SKM-1 treated with dmso at 0.1 percent for 144 hours (cell line): ENCODE results near the gene MND1.
"Not testable (repeated sequence)": the region's sequence is repeated elsewhere in the genome, so short reads cannot be mapped to it uniquely, and the experiment has no call there.

Experiments used
- DNase-seq: peaks from one replicate; lab custom pipeline; 2025; ENCODE audit not compliant: unreplicated experiment; lab: John Stamatoyannopoulos, UW

Gene MND1

DNA sequence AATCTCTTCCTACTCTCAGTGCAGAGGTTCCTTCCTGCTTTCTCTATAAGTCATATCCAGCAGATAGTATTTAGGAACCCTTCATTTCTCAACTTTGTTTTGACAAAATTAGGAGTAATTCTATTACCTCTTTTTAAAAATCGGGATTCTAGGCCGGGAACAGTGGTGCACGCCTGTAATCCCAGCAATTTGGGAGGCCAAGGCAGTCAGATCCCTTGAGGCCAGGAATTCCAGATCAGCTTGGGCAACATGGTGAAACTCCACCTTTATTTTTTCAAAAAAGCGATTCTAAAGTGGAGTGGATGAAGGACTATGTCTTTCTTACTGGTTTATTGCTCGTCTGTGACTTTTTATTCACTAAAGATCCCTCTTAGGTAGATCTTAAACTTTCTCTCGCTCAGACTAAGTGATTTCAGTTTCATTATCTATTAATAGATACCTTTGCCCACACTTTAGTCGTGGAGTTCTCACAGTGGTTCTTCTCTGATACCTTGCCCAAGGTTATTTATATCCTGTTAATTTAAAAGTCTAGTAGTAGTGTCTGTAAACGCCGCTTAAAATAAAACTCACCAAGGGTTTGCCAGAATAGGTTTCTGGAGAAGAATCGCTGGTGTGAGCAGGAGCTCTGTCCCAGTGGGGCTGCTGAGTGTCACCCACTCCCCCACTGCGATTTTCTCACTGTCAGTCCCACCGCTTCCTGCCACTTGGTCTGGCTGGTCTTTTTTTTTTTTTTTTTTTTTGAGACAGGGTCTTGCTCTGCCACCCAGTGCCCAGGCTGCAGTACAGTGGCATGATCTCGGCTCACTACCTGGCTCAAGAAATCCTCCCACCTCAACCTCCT lies 94.6 kb downstream of the MND1 start:
- no peak for DNase-seq

DNA sequence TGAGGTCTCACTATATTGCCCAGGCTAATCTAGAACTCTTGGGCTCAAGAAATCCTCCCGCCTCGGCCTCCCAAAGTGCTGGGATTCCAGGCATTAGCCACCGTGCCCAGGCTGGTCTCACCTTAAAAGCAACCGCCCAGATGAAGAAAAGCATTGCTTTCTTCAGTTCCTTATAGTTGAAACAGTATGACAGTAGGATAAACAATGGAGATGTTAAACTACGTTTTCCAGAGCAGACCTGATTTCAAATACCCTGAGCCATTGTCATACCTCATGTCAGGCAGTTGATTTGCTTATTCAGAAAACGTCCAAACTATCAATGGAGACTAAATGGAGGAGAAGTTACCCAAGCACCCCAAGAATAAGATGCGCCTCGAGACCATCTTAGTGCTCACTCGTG lies 95.3 kb downstream of the MND1 start:
- no peak for DNase-seq

DNA sequence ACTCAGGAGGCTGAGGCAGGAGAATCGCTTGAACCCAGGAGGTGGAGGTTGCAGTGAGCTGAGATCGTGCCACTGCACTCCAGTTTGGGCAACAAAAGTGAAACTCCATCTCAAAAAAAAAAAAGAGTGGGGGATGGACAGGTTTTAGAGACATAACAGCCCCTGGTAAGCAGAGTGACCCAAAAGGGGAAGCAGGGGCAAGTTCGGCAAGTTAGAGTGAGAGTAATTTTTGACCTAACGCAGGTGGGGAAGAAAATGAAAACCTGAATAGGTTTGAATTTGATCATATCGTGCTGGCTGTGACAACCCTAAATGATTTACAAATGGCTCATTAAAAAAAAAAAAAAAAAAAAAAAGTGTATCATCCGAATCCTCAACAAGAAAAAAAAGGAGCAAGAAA lies 96.0 kb downstream of the MND1 start:
- no peak for DNase-seq

DNA sequence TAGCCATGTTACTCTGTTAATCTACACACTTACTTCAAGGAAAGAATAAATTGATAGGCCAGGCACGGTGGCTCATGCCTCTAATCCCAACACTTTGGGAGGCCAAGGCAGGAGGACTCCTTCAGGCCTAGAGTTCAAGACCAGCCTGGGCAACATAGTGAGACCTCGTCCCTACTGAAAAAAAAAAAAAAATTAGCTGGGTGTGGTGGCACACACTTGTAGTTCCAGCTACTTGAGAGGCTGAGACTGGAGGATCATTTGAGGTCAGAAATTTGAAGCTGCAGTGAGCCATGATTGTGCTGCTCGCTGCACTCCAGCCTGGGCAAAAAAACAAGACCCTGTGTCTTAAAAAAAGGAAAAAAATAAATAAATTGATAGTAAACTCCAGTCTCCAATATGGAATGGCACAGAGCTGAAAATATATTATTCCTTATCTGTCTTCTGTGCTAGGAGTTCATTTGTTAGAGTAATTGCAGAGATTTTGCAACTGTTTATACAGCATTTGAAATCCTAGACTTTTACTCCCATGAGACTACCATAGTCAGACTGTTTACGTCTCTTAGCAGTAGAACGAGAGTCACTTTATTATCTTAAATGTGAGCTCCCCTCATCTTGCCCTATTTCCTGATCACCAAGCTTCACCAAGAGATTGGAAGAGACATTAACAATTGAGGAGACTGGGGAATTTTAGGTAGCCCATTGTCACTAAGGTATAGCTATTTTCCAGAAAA lies 102.9 kb downstream of the MND1 start:
- DNase-seq, result no peak

DNA sequence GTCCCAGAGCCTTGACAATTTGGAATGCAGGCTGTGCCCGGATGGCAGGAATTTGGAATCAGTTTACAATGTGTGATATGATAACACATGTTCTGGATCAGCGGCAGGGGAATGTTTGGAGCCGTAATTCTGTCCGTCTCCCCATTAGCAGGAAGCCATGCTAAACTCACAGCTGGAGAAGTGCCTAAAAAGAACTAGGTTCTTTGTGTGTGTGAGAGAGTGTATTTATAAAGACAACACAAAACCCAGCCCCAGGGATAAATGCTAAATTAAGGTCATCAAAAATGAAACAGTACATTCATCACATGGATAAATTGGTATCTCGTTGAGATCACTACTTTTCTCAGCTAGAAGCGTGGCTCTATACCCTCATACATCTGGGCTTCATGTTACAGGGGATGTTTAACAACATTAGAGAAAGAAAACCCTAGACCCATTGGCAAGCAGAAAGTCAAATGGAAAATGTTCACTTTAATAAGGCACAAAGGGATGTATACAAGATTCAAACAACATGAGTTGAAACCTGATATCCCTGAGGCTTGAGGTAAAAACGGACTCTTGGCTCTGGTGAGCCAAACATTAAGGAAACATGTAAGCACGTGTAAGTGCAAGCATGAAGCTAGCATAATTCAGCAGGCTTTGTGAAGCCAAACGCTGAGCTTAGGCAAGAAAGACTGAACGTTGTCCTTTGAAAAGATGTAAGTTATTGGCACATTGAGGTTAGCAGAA lies 103.7 kb downstream of the MND1 start:
- no peak for DNase-seq

DNA sequence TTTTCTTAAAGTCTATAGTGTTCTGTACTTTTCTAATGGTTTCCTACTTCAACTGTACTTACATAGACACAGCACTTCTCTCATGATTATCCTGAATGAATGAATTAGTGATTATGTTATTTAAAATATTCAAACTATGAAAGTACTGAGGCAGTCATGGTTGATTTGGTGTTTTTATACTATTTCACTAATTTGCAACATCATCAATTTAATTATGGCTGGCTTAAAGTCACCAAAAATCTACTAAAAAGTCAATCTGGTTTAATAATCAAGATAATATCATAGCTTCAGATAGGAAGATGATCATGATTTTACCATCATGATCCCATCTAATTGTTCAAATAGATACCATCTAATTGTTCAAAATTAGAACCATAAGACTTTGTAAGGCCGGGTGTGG lies 104.8 kb downstream of the MND1 start:
- DNase-seq, result no peak

DNA sequence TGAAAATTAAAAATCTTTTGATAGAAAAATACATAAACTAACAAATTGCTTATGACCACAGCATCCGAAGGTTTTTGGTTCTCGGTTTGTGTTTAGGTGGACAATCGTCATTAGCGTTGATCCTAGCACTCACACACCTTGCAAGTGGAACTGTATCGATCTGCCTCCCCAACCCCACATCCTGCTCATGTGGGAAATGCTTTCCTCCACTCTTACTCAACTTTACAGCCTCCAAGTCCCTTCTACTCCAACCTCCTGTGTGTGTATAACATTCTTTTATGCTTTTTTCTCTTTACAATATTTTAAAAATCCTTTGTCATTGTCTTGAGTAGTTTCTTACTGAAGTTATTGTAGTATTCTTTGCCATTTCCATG lies 106.0 kb downstream of the MND1 start:
- no peak for DNase-seq

DNA sequence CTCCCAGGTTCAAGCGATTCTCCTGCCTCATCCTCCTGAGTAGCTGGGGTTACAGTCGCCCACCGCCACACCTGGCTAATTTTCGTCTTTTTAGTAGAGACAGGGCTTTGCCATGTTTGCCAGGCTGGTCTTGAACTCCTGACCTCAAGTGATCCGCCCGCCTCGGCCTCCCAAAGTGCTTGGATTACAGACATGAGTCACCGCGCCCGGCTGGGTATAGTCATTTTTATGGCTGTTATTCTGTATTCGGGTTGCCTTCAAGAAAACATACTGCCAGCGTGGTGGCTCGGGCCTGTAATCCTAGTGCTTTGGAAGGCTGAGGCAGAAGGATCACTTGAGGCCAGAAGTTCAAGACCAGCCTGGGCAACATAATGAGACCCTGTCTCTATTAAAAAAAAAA lies 106.7 kb downstream of the MND1 start:
- not testable (repeated sequence) for DNase-seq

DNA sequence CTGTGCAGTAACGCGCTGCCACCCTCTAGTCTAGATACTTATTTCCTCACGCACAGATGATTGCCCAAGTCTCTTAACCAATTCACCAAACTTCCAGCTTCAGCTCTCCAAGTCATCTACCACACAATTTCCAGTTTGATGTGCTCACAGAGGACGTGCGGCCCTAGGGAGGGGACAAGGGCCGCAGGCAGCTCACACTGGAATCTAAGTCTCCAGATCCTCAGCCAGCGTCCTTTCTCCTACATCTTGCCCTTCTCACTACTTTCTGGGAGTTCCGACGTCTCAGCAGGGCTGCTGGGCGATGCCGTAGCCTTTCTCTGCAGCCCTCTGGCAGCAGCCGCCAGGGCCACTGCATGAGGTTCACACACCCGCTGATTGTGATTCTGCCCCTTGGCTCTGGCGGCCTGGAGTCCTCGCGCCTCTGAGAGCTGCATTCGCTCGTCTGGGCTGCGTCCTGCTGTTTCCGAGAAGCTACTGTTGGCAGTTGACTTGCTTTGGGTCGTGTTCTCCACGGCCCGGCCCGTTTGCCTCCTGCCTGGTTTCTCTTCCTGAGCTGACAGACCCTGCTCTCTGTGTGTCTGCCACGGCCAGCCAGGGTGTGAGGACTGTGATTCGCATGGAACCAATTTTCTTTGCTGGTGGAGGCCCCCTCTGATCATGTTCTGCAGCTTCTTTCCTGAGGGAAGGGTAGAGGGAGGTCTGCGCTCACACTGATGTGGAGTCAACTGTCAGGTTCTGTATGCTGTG lies 107.6 kb downstream of the MND1 start:
- peak; percentile 85 for DNase-seq

DNA sequence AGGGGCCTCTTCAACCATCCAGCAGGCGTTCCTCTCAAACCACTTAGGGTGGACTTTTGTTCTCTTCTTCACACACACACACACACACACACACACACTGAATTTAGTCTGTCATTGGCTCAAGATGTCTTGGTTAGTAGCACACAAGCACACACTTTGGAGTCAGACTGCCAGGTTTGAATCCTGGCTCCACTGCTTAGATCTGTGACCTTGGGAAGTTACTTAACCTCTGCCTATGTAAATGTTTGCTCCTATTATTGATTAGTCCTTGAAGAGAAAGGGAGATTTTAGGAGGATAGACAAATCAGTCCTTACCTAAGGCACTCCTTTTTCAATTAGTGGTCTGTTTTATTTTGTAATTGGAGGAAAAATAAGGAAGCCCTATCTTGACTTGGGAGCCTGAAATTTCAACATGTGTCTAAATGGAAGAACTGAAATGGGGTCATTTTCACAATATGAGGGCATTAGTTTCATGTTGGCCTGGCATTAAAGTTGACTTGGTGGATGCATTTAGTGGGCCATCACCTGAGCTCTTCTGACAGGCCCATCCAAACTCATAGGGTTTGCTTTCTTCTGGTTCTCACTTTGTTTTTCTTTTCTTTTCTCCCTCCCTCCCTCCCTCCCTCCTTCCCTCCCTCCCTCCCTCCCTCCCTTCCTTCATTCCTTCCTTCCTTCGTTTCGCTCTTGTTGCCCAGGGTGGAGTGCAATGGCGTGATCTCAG lies 108.3 kb downstream of the MND1 start:
- no peak for DNase-seq

DNA sequence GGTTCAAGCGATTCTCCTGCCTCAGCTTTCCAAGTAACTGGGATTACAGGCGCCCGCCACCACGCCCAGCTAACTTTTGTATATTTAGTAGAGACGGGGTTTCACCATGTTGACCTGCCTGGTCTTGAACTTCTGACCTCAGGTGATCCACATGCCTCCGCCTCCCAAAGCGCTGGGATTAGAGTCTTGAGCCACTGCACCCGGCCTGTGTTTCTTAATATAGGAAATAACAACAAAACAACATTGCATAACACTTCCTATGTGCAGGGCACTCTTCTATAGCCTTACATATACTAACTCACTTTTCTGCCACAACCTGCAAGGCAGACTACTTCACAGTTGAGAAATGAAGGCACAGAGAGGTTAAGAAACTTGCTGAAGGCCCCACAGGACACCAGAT lies 108.9 kb downstream of the MND1 start:
- peak; percentile 49 for DNase-seq

DNA sequence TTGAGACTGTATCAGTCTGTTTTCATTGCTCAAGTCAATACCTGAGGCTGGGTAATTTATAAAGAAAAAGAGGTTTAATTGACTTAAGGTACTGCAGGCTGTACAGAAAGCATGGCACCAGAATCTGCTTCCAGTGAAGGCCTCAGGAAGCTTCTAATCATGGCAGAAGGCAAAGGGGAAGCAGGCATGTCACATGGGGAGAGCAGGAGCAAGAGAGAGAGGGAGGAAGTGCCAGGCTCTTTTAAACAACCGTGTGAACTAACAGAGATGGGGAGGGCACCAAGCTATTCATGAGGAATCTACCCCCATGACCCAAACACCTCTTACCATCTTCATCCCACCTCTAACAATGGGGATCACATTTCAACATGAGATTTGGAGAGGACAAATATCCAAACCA lies 114.5 kb downstream of the MND1 start:
- no peak for DNase-seq

DNA sequence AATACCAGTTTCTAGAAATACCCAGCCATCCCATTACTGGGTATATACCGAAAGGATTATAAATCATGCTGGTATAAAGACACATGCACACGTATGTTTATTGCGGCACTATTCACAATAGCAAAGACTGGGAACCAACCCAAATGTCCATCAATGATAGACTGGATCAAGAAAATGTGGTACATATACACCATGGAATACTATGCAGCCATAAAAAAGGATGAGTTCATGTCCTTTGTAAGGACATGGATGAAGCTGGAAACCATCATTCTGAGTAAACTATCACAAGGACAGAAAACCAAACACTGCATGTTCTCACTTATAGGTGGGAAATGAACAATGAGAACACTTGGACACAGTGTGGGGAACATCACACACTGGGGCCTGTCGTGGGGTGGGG lies 117.1 kb downstream of the MND1 start:
- DNase-seq, result not testable (repeated sequence)

DNA sequence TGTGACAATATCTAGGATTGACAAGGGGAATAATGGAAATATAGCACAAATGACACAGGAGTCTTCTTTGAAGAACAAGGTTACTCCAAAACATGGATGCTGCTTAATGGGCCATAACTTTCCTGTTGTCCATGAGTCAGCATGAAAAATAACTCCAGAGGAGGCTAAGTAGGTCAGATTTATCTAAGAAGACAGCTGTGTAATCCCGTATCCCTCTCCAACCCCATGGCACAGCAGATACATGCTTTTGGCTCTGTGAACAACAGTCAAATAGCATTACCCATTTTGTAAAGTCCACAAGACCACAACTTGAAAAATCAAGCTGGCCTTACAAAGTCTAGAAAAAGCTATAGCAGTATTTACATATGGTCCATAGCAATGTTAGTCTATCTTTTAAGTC lies 119.6 kb downstream of the MND1 start:
- DNase-seq, result no peak
